HG03159 (cell line): Measurements from ENCODE around the gene GPI.
"Not testable (repeated sequence)": the region's sequence is repeated elsewhere in the genome, so short reads cannot be mapped to it uniquely, and the experiment has no call there.

Experiments
- ATAC-seq: cut with Tn5 transposase; IDR thresholded peaks from one replicate; pipeline ENCODE4 v1.9.1; 2021; ENCODE audit warnings: mild to moderate bottlenecking, moderate library complexity; ENCODE audit not compliant: unreplicated experiment

The GPI gene

DNA sequence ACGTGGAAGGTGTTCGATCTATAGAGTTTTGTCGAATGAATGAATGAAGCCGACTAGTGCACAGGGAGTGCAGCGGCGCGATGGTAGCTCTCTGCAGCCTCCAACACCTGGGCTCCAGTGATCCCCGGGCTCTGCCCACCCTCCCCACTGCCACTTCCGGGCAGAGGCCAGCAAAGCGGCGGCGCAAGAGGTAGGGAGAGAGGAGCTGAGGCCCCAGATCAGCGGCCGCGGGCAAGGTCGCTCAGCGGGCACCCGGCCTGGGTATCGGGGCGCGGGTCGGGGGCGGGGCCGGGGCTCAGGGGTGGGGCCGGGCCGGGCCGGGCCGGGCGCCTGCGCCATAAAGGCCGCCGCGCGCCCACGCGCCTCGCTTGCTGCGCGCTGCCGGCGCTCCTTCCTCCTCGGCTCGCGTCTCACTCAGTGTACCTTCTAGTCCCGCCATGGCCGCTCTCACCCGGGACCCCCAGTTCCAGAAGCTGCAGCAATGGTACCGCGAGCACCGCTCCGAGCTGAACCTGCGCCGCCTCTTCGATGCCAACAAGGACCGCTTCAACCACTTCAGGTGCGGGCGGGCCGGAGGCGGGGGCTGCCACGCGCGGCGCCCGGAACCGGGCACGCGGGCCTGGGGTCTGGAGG, at the start of gene GPI:
Gene GPI, plus strand, starts transcription at position 367 of the 633 bp plus-strand sequence. Its CDS starts 71 bp downstream, at position 438.
- peak; percentile 68 for ATAC-seq

DNA sequence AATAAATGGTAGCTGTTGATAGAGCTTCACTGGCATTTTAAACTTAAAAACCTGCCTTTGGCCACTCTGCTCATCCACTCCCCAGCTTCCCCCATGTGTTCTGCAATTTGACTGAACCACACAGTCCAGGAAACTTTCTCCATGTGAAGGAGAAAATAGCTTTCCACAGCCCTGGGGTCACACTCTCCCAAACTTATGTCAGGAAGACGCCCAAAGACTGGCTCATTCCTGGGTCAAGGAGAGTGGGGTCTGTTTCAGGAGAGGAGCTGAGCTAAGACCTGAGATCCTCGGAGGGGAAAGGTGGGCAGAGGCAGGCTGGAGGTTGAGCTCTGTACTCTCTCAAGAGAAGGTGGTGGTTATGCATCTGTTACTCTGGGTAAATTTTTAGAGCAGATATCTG, 48.7 kb upstream of the GPI start:
- no peak for ATAC-seq

DNA sequence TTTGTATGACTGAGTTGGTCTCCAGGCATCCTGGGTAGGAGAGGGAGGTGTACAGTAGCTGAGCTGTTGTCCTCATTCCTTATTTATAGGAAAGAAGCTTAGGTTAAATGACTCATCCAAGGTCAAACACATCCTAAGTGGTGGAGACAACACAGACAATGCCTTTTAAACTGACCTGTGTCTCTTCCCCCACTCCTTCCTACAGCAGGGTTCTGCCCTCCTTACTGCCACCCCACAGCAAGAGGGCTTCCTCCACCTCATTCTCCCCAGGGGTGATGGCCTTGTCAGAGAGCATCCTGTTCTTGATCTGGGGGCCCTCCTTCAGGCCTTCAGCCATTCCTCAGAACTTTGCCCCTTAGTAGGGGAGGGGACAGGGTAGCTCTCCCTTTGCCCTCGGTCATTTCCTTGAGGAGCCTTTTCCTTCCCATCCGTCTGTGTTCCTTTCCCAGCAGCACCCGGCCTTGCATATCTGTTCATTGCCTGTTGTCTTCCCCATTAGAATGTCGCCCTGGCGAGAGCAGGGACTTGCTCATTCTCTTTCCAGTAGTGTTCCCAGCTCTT, 48.2 kb upstream of the GPI start:
- ATAC-seq: no peak

DNA sequence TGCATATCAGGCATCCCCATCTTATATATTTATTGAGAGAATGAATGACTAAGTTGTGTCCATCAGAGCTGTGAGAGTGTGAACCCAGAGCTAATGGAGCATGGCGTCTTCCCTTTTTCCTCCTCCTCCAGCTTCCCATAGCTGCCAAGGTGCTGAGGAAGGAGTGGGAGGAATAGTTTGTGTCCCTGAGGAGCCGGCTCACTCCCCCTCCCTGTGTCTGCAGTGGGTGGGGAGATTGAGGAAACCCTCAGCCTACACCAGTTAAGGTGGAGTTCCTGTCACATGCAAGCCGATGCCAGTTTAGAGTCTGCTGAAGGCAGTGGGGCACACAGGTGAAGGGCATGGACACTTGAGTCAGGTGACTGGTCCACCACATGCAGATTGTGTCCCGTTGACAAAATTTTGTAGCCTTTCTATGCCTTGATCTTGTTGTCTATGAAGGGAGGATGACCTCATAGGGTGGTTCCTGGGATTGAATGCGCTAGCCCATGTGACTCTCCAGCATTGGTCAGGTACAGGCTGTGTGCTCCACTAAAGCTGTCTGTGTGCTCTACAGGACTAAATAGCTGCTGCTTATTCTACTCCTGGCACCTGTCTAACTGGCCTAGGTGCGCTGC, 47.6 kb upstream of the GPI start:
- ATAC-seq: no peak

DNA sequence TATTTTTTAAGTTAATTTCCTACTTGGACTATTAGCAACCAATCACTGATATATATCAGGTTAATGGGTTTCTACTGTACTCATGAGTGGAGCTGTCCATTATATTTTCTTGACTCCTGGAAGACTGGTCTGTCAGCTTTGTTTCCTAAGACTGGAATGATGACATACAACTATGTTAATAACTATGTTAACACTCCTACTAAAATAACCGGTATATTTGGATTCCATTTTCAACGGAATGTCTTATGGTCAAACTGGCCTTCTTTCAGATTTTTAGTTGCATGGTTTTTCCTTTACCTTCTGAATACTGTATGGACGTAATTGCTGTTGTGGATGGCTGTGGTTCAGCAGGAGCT, 45.8 kb upstream of the GPI start:
- no peak for ATAC-seq

DNA sequence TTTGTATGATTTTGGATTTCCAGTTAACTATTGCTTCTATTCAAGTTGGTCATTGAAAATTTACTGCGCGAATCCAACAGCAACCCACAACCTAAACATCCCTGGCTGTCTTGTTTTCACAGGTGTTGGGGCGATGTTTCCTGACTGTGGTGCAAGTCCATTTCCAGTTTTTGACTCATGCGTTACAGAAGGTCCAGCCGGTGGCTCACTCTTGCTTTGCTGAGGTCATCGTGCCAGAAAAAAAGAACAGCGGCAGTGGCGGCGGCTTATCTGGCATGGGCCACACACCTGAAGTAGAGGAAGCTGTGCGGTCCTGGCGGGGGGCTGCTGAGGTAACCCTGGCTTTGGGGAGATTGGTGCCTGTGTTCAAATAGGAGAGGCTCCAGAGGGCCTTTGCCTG, 45.2 kb upstream of the GPI start:
- ATAC-seq: no peak

DNA sequence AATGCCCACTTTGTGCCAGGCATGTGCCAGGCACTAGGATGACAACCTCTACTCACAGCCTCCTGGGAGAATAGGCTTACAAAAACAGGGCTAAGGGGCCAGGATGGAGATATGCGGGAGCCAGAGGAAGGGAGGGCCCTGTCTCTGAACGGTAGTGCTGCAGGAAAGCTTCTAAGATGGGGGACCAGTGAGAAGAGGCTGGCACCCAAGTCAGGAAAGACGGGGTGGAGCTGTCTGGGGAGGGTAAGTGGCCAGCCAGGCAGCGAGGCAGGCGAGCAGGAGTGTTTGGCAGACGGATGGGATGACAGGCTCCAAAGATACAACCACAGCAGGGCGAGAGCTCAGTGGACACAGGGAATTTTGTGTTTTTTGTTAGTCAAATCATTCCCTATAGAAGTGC, 44.7 kb upstream of the GPI start:
- no peak for ATAC-seq

DNA sequence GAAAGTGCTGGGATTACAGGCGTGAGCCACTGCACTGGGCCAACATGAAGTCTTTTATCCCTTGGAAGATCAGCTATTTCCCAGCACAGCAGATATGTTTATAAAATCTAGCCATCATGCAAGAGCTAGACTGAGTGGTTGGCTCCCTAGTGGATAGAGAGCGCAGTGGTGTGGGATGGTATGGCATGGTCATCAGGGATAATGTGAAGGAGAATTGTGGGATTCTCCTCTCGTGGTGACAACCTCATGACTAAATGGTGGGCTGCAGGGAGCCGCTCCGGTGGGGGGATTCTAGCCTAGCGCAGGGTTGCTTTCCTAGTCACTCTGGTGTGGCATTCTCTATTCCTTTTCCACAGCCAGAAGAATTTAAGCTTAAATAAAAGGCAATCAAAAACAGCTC, 43.3 kb upstream of the GPI start:
- no peak for ATAC-seq

DNA sequence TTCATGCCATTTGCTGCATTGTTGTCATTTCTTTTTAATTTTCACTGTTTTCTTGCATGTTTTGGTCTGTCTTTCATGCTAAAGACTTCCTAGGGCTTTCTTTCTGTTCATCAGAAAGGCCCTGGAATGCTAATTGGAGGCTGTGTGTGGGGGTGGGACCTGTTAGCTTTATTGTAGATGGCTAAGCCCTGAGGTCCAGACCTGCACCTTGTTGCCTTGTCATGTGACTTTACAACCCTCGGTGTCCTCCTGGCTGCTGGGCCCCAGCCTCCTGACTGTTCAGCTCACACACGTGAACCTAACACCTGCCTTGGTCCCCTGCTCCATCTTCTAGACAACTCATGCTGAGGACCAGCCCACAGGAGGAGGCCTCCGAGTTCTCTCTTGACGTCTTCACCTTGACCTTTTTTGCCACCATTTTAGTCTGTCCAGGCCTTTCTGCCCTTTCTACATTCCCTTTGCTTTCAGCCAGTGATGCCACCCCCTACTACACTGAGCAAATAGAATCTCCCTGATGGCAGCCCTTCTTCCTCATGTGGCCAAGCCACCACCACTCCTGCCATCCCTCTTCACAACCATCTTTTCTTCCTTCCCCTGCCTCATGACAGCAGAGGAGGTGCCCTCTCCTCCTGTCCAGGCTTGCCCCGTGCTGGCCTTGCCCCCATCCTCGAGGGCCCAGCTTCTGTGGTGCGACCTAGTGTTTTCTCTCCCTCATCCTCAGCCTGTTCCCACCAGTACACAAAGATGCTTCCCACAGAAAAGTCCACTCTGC, 41.4 kb upstream of the GPI start:
- no peak for ATAC-seq

DNA sequence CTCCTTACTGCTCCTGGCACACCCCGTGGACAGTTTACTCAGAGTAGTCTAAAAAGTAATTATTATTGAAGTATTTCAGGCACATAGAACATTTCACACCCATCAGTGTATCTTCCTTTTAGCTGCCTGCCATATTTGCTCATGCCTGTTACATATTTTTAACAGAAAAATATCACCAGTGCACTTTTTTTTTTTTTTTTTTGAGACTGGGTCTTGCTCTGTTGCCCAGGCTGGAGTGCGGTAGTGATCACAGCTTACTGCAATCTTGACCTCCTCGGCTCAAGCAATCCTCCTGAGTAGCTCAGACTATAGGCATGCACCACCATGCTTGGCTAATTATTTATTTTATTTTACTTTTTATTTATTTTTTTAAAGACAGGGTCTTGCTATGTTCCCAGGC, 40.7 kb upstream of the GPI start:
- no peak for ATAC-seq

DNA sequence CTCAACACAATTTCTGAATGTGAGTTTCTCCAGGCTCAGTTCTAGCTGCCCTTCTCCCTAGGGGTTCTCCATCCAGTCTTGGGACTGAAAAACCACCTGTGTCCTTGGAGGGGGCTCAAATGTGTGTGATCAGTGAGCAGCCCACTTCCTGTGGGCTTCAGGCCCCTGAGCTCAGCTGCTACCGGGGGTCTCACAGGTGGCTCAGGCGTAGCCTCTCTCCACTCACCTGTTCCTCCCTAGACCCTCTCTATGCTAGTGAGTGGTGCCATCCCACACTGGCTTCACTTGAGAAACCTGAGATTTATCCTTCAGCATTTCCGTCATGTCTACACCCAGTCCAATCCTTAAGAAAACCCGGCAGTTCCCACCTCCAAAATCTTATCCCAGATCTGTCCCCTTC, 39.8 kb upstream of the GPI start:
- ATAC-seq: no peak

DNA sequence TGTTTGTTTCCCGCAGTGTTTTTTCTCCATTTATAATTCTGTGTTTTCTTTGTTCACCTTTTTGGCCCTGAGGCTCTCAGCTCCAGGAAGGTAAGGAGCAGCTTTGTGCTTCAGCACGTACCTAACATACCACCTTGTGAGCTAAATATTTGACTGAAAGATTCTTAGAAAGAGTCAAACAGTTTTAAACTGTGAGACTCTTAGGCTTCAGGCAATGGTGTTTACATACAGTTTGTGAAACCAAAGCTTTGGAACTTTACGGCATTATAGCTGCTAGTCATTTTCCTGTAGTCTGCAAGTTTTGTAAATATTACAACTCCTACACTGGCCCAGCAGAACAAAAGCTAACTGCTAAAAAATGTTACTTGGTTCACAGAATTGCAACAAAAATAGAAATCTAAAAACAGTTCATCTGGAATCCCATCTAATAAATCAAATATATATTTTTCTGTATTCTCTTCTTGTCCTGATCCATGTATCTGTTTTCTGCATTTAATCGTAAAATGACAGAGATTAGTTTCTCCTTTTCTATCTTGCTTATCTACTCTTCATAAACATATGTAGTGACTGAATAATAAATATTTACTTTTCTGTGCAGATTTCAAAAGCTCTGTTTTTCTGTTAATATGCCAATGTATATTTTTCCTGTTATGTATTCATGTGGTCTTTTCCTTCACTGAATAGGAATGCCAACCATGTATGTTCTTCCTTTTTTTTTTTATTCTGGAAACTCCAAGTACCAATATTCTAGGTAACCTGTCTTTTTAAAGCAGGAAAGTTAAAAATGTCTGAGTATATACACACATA, 38.8 kb upstream of the GPI start:
- ATAC-seq: no peak

DNA sequence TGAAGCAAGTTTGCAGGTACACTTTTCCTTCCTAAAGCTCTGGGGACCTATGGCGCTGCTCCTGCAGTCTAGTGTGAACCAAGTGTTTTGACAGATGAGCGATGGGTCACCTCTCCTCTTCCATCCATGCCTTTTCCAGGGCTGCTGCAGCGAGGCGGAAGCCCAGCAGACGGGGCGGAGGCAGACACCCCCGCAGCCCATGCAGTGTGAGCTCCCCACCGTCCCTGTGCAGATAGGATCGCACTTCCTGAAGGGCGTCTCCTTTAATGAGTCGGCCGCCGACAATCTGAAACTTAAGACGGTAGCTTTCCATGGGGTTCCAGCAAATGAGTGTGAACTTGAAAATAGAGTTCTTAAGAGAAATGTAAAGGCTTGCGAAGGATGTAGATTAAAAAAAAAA, 37.1 kb upstream of the GPI start:
- ATAC-seq: no peak

DNA sequence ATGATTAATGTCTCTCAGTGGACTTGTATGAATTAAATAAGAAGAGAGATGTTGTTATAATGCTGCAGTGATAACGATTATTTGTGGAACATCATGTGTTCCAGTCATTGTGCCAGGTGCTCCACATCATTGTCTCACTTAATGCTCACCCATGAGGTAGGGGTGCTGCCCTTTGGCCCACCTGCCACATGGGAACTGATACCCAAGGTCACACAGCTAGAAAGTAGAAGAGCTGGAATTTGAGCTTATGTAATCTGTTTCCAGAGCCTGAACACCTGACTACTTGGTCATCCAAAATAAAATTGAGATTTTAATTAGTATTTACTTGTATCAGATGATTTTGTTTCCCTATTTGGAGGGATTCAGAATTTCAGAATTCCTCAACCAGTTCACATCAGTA, 36.0 kb upstream of the GPI start:
- ATAC-seq: no peak

DNA sequence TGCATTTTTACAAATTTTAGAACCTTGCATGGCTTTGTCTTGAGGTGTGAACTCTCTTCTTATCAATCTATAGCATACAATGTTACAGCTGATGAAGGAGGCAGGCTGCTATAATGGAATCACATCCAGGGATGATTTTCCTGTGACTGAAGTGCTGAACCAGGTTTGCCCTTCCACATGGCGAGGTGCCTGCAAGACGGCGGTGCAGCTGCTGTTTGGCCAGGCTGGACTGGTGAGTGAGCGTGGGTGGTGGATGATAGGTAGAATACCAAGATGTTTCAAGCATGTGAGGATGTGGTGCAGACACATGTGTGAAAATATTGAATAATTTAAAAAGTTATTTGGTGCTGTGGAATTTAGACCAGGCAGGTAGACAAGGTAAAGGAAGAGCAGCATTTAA, 34.9 kb upstream of the GPI start:
- ATAC-seq: no peak

DNA sequence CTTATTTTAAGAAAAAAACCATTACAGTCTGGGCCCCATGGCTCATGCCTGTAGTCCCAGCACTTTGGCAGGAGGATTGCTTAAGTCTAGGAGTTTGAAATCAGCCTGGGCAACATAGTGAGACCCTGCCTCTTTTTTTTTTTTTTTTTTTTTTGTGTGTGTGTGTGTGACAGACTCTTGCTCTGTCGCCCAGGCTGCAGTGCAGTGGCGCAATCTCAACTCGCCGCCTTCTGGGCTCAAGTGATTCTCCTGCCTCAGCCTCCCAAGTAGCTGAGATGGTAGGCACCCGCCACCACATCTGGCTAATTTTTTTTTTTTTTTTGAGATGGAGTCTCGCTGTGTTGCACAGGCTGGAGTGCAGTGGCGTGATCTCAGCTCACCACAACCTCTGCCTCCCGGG, 34.4 kb upstream of the GPI start:
- ATAC-seq: not testable (repeated sequence)

DNA sequence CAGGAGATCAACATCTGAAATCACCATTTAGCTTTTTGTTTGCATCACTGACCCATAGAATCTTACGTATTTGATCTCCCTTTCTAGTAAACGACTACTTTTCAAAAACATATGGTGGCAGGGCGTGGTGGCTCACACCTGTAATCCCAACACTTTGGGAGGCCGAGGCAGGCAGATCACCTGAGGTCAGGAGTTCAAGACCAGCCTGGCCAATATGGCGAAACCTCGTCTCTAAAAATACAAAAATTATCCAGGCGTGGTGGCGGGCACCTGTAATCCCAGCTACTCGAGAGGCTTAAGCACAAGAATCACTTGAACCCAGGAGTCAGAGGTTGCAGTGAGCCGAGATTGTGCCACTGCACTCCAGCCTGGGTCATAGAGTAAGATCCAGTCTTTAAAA, 33.4 kb upstream of the GPI start:
- ATAC-seq: not testable (repeated sequence)

DNA sequence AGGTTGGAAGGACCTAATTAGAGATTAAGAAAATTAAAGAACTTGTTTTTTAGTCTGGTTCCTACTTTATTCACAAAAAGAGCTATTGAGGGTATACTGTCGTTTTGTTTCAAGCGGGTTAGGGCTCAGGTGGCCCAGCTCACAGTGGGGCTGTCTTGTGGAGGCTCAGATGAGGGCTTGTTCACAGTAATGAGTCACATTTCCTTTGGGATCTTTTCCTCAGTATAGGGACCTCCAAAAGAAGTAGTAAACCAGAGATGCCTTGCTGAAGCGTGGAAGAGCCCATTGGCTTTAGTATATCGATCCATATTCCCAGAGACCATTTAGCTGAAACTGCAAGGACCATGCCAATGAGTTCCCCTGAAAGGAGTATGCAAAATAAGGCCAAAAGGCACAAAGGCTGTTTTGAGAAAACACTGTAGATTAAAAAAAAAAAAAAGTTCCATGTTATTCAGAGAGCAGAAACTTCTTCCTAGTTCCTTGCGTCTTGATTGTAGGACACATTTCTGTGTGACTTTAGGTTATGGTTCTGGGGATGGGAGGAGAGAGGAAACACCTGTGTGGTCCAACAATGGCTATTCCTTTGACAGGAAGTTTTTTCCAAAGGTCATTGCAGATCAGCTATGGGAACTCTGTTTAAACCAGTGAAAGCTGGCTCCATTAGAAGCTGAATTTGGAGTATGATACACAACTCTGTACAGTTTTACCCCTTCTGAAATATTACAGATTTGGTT, 32.8 kb upstream of the GPI start:
- no peak for ATAC-seq

DNA sequence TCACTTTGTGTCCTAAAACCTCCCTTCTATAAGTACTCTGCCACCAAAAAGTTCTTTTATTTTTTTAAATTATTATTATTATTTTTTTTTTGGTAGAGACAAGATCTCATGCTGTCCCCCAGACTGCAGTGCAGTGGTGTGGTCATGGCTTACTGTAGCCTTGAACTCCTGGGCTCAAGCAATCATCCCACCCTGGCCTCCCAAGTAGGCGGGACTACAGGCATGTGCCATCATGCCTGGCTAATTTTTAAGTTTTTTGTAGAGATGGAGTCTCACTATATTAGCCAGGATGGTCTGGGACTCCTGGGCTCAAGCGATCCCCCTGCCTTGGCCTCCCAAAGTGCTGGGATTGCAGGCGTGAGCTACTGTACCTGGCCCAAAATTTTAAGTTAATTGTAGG, 29.1 kb upstream of the GPI start:
- ATAC-seq: no peak

DNA sequence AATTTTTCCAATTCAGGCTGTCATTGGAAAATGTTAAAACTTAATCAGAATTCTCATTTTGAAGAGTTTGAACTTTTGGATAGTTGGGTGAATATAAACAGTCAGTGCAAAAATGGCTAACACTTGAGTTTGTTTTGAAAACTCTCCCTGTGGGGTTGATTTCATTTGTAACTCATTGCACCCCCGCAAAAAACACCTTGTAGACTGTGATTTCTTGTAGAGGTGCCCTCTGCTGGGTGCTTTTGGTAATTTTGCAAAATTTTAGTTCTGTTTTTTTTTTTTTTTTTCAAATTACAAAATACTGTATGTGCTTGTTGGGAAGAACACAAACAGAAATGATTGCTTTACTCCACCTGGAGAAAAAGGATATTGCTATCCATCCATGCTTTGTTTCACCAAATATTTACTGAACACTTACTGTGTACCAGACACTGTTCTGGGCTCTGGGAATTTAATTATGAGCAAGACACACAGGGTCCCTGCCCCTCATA, 28.2 kb upstream of the GPI start:
- no peak for ATAC-seq
